ENCODE measurements around the gene EIPR1.
"Not testable (repeated sequence)": the region's sequence is repeated elsewhere in the genome, so short reads cannot be mapped to it uniquely, and the experiment has no call there.

Gene EIPR1

DNA sequence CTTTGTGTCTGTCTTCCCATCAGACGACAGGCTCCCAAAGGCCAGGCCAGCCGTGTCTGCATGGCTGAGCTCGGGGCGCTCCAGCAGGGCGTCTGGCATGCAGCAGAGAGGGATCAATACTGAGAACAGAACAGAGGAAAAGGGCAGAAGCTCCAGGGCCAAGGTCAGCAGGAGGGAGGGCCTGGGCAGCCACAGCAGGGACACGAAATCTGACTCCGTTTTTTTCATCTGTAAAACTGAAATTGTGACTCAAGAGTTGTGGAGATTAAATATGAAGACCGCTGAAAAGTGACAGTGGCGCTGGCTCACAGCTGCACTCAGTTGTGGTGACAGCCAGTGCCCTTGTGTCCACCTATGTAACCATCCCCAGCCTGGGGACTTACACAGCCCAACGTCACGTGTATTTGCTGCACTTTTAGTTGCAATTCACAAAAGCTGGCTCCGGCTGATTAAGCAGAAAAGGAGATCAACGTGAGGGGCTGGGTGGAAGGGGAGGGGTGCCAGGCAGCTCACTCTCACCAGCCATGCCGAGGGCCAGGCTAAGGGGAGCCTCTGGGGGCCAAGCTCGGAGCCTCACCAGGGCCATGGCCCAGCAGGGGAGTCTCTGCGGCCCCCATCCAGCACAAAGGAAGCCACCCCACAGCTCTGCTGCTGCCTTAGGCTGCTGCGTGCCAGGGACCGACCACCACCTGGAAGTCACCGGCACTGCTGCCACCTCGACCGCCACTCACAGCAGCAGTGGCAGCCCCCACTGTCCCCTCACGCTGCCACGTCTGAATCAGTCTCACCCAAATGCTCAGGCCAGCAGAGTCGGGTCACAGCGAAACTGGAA, 74.7 kb downstream of the EIPR1 start:
- no peak for DNase-seq

DNA sequence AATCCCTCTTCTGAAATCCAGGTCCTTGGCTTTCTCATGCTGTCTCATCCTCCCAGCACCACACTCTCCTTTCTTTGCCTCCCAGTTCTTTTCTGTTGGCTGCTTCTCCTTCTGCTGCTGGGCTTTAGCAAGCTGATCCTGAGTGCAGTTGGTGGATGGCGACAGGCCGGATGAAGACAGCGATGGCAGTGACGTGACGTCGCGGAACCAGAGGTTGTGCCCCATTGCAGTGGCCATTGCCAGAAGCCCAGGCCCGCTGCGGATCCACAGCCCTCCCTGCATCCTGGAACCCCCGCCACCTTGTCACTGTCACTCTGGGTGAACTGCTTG, 75.2 kb downstream of the EIPR1 start:
- DNase-seq: no peak

GRCh38 chr2:3301001-3301400, 76.6 kb downstream of the EIPR1 start:
- DNase-seq: no peak

- no peak for DNase-seq
These were observed 77.2 kb downstream of the EIPR1 start for GRCh38 chr2:3300224-3300995.

GRCh38 chr2:3299703-3300102, 77.9 kb downstream of the EIPR1 start:
- DNase-seq: no peak

- DNase-seq: no peak
These were observed 78.5 kb downstream of the EIPR1 start for GRCh38 chr2:3299130-3299529.

DNA sequence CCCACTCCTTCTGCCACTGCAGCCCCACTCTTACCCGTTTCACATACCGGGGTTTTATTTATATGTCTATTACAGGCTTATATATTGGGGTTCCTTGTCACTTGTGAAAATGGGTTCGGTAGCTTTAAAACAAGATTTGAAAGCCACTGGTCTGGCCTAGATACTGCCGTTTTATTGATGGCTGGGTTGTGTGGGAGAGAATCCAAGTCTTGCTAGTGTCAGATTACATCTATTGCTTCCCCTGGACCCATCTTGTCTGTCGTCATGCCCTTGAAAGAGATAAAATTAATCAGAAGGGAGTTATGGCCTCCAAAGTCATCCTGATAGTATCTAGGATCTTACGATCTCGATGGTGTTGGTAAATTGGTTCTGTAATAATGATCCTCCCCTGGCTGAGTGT, 79.4 kb downstream of the EIPR1 start:
- no peak for DNase-seq

GRCh38 chr2:3297523-3297922, 80.1 kb downstream of the EIPR1 start:
- DNase-seq: no peak

- DNase-seq: no peak
These were observed 81.2 kb downstream of the EIPR1 start for GRCh38 chr2:3296182-3296972.

DNA sequence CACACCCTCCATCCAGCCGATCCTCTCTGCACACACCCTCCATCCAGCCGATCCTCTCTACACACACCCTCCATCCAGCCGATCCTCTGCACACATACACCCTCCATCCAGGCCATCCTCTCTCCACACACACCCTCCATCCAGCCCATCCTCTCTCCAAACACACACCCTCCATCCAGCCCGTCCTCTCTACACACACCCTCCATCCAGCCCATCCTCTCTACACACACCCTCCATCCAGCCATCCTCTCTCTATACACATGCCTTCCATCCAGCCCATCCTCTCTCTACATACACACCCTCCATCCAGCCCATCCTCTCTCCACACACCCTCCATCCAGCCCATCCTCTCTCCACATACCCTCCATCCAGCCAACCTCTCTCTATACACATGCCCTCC, 83.1 kb downstream of the EIPR1 start:
- DNase-seq: no peak

- no peak for DNase-seq
These were observed 83.5 kb downstream of the EIPR1 start for GRCh38 chr2:3294069-3294468.

DNA sequence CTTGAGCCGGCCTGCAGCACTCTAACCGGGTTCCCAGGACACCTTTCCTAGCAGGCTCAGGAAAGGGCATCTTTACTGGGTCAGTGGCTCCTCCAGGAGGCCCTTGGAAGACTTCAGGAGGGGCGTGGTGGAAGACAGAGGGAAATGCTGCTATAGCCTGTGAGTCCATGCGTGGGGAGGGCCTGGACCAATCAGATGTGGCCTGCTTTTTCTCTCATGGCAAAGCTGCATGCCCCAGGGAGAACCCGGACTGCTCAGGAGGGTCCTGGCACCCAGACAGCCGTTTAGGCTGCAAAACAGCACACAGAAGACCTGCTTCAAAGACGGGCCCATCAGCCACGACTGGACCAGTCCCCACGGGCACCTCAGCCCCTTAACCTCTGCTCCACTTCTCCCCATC, 84.4 kb downstream of the EIPR1 start:
- DNase-seq: no peak

- DNase-seq: no peak
These were observed 85.2 kb downstream of the EIPR1 start for GRCh38 chr2:3292416-3292815.

GRCh38 chr2:3291750-3292149, 85.9 kb downstream of the EIPR1 start:
- no peak for DNase-seq

DNA sequence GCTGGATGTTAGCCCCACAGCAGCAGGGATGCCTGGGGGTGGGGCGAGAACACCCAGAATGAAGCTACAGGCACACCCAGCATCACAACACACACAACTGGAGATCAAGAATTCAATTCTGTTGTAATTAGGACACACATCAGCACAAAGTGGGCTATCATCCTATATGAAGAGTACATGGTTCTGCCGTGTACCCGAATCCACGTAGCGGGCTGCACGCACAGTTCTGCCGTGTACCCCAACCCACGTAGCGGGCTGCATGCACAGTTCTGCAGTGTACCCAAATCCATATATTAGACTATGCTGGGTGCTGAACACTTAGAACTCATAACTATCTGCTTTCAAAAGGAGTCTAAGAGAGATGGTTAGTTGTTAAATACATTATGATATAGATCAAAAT, 86.5 kb downstream of the EIPR1 start:
- DNase-seq: no peak

DNA sequence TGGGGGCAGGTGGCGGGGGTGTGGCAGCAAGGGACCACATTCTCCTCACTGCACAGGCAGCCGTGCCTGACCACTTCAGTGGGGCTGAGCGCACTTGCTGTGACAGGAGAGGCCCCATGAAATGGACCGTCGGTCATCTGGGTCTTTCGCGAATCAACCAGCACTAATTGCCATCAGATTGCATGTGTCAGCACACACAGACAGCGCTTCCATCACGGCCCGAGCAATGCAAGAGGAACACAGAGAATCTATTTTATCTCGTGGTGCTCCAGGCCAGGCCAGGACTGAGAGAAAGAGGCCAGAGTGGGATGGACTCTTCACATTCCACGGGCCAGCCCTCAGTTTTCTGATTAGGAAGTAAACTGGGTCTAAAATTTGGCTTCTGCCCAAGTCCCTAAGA, 87.0 kb downstream of the EIPR1 start:
- DNase-seq: no peak

GRCh38 chr2:3289971-3290370, 87.6 kb downstream of the EIPR1 start:
- DNase-seq: no peak

DNA sequence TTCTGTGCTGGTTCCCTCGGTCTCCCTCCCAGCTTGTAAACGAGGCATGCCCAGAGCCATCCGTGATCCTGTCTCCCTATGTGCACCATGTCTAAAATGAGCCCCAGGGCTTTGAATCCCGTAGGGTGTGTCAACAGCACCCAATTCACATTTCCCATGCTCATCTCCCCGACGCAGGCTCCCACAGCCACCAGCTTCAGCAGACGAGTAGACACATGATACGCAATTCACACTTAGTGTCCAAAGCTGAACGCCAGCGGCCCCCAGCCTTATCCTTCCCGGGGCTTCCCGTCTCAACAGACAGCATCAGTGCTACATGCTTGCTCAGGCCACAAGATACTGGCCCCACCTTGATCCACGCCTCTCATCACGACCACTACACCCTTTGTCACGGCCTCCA, 88.1 kb downstream of the EIPR1 start:
- DNase-seq: no peak

DNA sequence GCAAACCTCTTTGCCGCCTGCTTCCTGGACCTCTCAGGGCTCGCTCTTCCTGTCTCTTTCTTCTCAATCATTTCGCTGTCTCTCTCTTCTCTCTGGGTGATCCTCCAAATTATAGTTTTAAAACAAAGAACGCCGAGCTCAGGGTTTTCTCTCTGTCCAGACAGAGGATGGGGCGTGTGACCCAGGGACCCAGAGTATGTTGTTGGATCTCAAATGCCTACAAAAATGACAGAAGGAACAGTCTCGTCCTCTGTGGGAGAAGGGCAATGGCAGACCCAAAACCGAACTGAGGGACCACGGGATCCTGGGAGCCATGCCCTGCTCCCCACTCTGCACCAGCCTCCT, 88.5 kb downstream of the EIPR1 start:
- no peak for DNase-seq

DNA sequence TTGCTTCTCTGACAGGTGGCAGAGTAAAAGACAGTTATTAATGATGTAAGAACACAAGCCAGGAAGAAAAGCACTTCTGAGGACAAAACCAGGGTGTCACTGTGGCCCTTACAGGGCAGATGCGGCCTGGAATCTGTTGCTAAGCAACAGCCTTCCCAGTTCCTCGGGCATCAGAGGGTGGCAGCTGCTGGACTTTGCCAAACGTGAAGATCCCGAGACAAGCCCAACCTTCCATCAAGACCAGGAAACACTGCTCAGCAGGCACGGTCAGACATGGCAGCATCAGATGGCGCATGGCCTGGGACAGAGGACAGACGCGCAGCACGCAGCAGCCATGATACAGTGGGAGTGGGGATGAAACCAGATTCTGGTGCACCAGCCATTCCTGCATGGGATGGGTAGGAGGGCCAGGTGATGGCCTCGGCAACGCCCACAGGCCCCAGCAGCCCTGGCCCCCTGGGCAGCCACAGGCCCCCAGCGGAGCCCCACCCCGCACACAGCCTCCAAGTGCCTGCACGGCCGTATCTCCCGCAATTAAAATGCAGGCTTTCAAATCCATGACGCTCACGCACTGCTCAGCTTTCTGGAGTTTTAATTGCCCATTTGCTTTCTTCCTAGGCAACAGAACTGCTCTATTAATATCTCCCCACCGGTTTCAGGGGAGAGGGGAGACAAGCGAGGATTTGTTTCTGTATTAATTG, 89.0 kb downstream of the EIPR1 start:
- DNase-seq: no peak

DNA sequence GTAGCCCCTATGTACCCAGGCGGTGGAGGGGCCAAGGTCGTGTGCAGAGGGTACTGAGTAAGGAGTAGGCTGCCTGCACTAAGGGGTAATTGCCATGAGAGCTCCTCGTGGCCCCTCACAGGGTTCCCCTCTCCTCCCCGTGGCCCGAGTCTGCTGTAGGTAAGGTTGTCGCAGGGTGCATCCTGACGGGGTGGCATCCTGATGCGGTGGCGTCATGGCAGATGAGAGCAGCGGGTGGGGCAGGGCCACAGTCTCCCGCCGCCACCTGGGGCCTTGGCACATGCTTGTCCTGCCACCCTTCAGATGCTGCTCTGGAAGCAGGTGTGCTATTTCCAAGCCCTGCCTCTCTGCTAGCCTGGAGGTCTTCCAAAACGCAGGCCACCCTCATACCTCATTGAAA, 89.7 kb downstream of the EIPR1 start:
- DNase-seq: no peak

- not testable (repeated sequence) for DNase-seq
These were observed 91.0 kb downstream of the EIPR1 start for GRCh38 chr2:3286646-3287036.
